HG02642 (cell line): Measurements from ENCODE around the gene IL4.

Source experiments
- ATAC-seq: cut with Tn5 transposase; IDR thresholded peaks from one replicate; pipeline ENCODE4 v1.9.1; 2021; ENCODE audit warnings: mild to moderate bottlenecking; ENCODE audit not compliant: unreplicated experiment, poor library complexity

Gene IL4

GRCh38 chr5:132669966-132670882 lies 3.6 kb upstream of the IL4 start:
- ATAC-seq: no peak

GRCh38 chr5:132671000-132671399 lies 2.8 kb upstream of the IL4 start:
- ATAC-seq: no peak

GRCh38 chr5:132673488-132673887 lies 301 bp upstream of the IL4 start:
- ATAC-seq: no peak

- peak; percentile 86 for ATAC-seq
These were observed 1.1 kb downstream of the IL4 start for GRCh38 chr5:132674671-132675506.

- no peak for ATAC-seq
These were observed 2.3 kb downstream of the IL4 start for GRCh38 chr5:132675936-132676689.

- ATAC-seq: no peak
These were observed 3.4 kb downstream of the IL4 start for GRCh38 chr5:132677191-132677590.

- ATAC-seq: no peak
These were observed 4.1 kb downstream of the IL4 start for GRCh38 chr5:132677682-132678400.

- no peak for ATAC-seq
These were observed 4.9 kb downstream of the IL4 start for GRCh38 chr5:132678735-132679134.

- ATAC-seq: no peak
These were observed 5.4 kb downstream of the IL4 start for GRCh38 chr5:132679166-132679565.

- no peak for ATAC-seq
These were observed 6.1 kb downstream of the IL4 start for GRCh38 chr5:132679717-132680380.

GRCh38 chr5:132680780-132681475 lies 7.1 kb downstream of the IL4 start:
- no peak for ATAC-seq

- ATAC-seq: no peak
These were observed 7.7 kb downstream of the IL4 start for GRCh38 chr5:132681476-132681831.

GRCh38 chr5:132681983-132682382 lies 8.2 kb downstream of the IL4 start:
- no peak for ATAC-seq

GRCh38 chr5:132684491-132684890 lies 10.7 kb downstream of the IL4 start:
- ATAC-seq: no peak

- ATAC-seq: no peak
These were observed 11.3 kb downstream of the IL4 start for GRCh38 chr5:132684922-132685720.

GRCh38 chr5:132686193-132686592 lies 12.4 kb downstream of the IL4 start:
- ATAC-seq: no peak

- no peak for ATAC-seq
These were observed 14.2 kb downstream of the IL4 start for GRCh38 chr5:132687995-132688394.
